ENCODE measurements around the gene SYVN1. TPM values are rescaled to one million over a fixed set of nuclear protein-coding genes. Genes with fewer than 3 reads are reported as not detected.
A peak's percentile ranks its signal among the peaks of the same experiment; 100 is the strongest.

Gene SYVN1
- total RNA-seq, 1 donor from 2014 or later = 232 TPM

GRCh38 chr11:65086809-65087208 lies 47.5 kb downstream of the SYVN1 start:
- DNase-seq (no peak), ATAC-seq (ENCODE audit: low read depth) (no peak)
- peaks cover 25% of the 10 kb centered on the region for H3K4me1 Mint-ChIP-seq
- H3K9me3 Mint-ChIP-seq = no peaks in the 10 kb centered on the region
- ChIA-PET CTCF (no interaction called here), POLR2A (interaction anchor here (0.5 kb wide), 1 partner anchor 36 kb away, joined by 3 read pairs; no protein-coding TSS in a partner anchor)
- no peak overlapping the region for H3K4me3 Mint-ChIP-seq
- H3K27ac Mint-ChIP-seq = no peak overlapping the region
- H3K27me3 Mint-ChIP-seq = no peaks in the 10 kb centered on the region
- H3K36me3 Mint-ChIP-seq (ENCODE audit: low read depth) = peaks cover 52% of the 10 kb centered on the region
- no peak for TF ChIP-seq CTCF (IDR thresholded peaks at IDR 0.05)
- intact Hi-C loops (cut with micrococcal nuclease) = no loop called here

- H3K27ac Mint-ChIP-seq = peak overlapping the region; percentile 94
- H3K9me3 Mint-ChIP-seq = no peaks in the 10 kb centered on the region
- ATAC-seq (ENCODE audit: low read depth) = no peak
- intact Hi-C loops (cut with micrococcal nuclease) = loop anchor here (2.0 kb wide), 1 partner anchor 169 kb away; the partner anchor contains the start of gene ATG2A
- peaks cover 52% of the 10 kb centered on the region for H3K36me3 Mint-ChIP-seq (ENCODE audit: low read depth)
- H3K27me3 Mint-ChIP-seq = no peaks in the 10 kb centered on the region
- ChIA-PET POLR2A (interaction anchor here (0.9 kb wide), 1 partner anchor 50 kb away, joined by 3 read pairs; no protein-coding TSS in a partner anchor), CTCF (interaction anchor here (1.4 kb wide), 1 partner anchor 36 kb away, joined by 5 read pairs; the partner anchor contains the start of genes FAU and MRPL49)
- H3K4me3 Mint-ChIP-seq = peak overlapping the region; percentile 93
- no peak for DNase-seq
- peaks cover 25% of the 10 kb centered on the region for H3K4me1 Mint-ChIP-seq
- TF ChIP-seq CTCF (IDR thresholded peaks at IDR 0.05) = no peak
These were observed 48.9 kb downstream of the SYVN1 start for GRCh38 chr11:65085446-65085845.

DNA sequence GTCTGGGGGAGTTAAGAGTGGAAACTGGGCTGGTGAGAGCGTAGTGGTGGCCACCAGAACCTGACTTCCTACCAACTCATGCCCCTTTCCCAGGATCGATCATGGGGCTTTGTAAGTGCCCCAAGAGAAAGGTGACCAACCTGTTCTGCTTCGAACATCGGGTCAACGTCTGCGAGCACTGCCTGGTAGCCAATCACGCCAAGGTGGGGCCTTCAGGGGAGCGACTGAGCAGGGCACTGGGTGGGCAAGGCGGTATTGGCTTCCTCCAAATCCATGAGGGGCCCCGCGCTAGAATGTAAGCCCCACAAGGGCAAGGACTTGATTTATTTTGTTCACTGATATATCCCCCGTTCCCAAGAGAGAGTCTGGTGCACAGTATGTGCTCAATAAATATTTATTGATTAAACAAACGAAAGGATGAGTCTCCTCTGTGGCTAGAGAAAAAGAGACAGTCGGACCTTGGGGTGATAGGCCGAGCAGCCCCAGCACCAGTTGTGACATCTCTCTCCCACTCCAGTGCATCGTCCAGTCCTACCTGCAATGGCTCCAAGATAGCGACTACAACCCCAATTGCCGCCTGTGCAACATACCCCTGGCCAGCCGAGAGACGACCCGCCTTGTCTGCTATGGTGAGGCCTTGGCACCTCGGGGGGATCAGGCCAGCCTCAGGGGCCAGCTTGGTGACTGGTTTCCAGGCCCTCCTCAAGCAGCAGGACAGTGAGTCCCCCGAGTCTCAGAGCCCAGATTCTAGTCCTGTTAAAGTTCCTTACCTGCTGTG lies 49.5 kb downstream of the SYVN1 start:
- no peaks in the 10 kb centered on the region for H3K27me3 Mint-ChIP-seq
- peaks cover 25% of the 10 kb centered on the region for H3K4me1 Mint-ChIP-seq
- H3K27ac Mint-ChIP-seq = peak overlapping the region; percentile 94
- H3K4me3 Mint-ChIP-seq = peak overlapping the region; percentile 93
- H3K9me3 Mint-ChIP-seq = no peaks in the 10 kb centered on the region
- TF ChIP-seq CTCF (IDR thresholded peaks at IDR 0.05) = no peak
- DNase-seq (no peak), ATAC-seq (ENCODE audit: low read depth) (no peak)
- H3K36me3 Mint-ChIP-seq (ENCODE audit: low read depth) = peaks cover 52% of the 10 kb centered on the region
- intact Hi-C loops (cut with micrococcal nuclease) = loop anchor here (1.0 to 2.0 kb wide), 8 partner anchors 12 to 168 kb away; partner anchors contain the start of genes ARL2, ATG2A, FAU and MRPL49
- ChIA-PET CTCF (interaction anchor here (1.4 to 1.7 kb wide), 2 partner anchors 37 to 71 kb away, joined by 3 to 5 read pairs; partner anchors contain the start of genes ARL2, FAU and MRPL49), POLR2A (interaction anchor here (0.9 kb wide), 1 partner anchor 51 kb away, joined by 3 read pairs; no protein-coding TSS in a partner anchor)

GRCh38 chr11:65083834-65084597 lies 50.3 kb downstream of the SYVN1 start, which contains the start of the genes CDCA5 and ZFPL1:
Gene CDCA5, minus strand, starts transcription at chr11:65084040. Its CDS starts 62 bp downstream, at chr11:65083978.
Gene ZFPL1, plus strand, starts transcription at chr11:65084222. Its CDS starts 477 bp downstream, at chr11:65084699.
- peak; percentile 97 for DNase-seq
- H3K36me3 Mint-ChIP-seq (ENCODE audit: low read depth) = peaks cover 45% of the 10 kb centered on the region
- no peaks in the 10 kb centered on the region for H3K27me3 Mint-ChIP-seq
- H3K4me1 Mint-ChIP-seq = peaks cover 25% of the 10 kb centered on the region
- POLR2A ChIA-PET = interaction anchor here (0.6 to 2.2 kb wide), 4 partner anchors 8 to 50 kb away, joined by 3 to 7 read pairs (median 5); partner anchors contain the start of genes SYVN1 and VPS51
- CTCF ChIA-PET = interaction anchor here (0.6 to 1.7 kb wide), 2 partner anchors 70 to 893 kb away, joined by 3 read pairs; partner anchors contain the start of gene ARL2
- H3K4me3 Mint-ChIP-seq = peak within 1 kb of the TSS; percentile 93
- intact Hi-C loops (cut with micrococcal nuclease) = loop anchor here (1.0 to 2.0 kb wide), 8 partner anchors 12 to 167 kb away; partner anchors contain the start of genes ARL2, ATG2A, FAU and MRPL49
- H3K27ac Mint-ChIP-seq = peak within 1 kb of the TSS; percentile 94
- ATAC-seq (ENCODE audit: low read depth) = peak; percentile 92
- no peak for TF ChIP-seq CTCF (IDR thresholded peaks at IDR 0.05)
- H3K9me3 Mint-ChIP-seq = no peaks in the 10 kb centered on the region
